Thyroid gland (tissue), 4 donors: ENCODE measurements around the gene CCL2.

Source experiments
- CTCF ChIP-seq, 6 experiments: fragments of 200-600 bp in 3 of 6; fragments of 450-650 bp in 3 of 6; sonication (generic) in 3 of 6; IDR thresholded peaks; one replicate each; pipeline ENCODE4 v1.5.1; 2016 to 2019; ENCODE audit warnings: antibody characterized with exemption in 6 of 6, mild to moderate bottlenecking in 2 of 6, inconsistent platforms in 1 of 6, moderate library complexity in 1 of 6
- POLR2A ChIP-seq, 2 donors: fragments of 450-650 bp; IDR thresholded peaks; one replicate each; pipeline ENCODE4 v1.6.1; 2017; ENCODE audit warnings: antibody characterized with exemption in 2 of 2, mild to moderate bottlenecking in 2 of 2, moderate library complexity in 1 of 2

GRCh38 chr17:34251186-34251585 is 3.9 kb upstream of the CCL2 start:
- TF ChIP-seq CTCF (IDR thresholded peaks at IDR 0.05) (no peak), POLR2A (IDR thresholded peaks at IDR 0.05) (no peak)
